Stimulated activated CD4-positive, alpha-beta T cell treated with anti-CD3 and anti-CD28 coated beads, Interleukin-15, amount 100 ng/mL, for 1 hour (primary cell): ENCODE results near the gene GRIN1.
"Not testable (repeated sequence)": the region's sequence is repeated elsewhere in the genome, so short reads cannot be mapped to it uniquely, and the experiment has no call there.

Experiments used
- DNase-seq, 2 donors: peaks; one replicate each; pipeline ENCODE4 v3.0.0-alpha.2; 2020; ENCODE audit warnings: low read depth in 1 of 2, low spot score in 1 of 2

Gene GRIN1

DNA sequence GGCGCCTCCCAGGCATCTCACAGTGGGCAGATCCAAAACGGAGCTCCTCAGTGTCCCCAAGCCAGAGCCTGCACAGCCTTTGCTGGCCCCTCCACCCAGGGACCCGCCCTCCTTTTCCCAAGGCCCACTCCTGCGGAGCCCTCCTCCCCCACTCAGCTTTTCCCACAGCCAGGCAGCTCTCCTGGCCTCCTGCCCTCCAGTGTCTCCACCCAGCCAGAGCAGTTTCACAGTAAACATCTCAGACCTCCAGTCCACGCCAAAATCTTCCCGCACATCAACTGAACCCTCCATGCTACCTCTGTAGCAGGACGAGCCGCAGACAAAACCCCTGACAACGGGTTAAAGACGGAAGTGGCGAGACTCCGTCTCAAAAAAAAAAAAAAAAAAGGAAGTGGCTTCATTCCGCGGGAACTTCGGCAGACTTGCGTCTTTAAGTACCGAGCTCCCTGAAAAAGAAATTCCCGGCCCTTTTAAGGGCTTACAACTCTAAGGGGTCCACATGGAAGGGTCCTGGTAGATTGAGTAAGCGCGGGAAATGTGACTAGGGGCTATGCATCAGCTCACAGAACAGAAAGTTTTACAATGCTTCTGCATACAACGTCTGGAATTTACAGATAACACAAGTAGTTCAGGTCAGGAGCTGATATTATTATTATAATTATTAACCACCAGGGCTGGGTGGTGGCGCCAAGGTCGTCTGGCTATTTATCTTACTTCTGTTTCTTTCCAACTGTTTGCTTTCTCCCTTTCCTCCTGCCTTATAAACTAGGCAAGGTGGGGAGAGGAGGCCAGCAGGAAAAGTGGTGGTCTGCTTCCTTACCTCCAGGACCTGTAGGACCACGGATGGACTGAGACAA, 11.4 kb upstream of the GRIN1 start:
- DNase-seq: no peak

- DNase-seq: no peak
Observed at GRCh38 chr9:137128158-137128861, 10.6 kb upstream of the GRIN1 start.

DNA sequence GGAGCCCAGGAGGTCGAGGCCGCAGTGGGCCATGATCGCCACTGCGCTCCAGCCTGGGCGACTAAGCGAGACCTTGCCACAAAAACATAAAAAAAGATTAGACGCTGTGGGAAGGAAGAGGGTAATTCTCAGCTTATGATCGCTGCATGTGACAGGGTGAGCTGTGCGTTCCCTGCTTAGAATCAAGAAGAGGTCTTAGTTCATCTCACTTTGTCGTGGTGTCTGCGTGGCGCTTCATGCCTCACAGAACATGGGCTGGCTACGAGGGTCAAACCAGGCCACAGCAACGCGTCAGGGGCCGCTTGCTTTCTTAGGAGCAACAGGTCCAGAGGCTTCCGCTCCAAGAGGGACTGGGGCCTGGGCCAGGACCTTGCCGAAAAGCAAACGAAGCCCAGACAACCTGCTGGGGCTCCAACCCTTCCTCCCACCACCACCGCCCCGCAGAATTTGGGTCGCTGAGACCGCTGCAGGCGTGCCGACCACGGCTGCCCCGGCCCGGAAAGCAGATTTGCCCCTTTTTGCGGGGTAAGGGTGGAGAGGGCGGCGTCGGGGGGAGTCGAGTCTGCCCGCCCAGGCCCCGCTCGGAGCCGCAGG, 10.0 kb upstream of the GRIN1 start:
- DNase-seq: no peak

DNA sequence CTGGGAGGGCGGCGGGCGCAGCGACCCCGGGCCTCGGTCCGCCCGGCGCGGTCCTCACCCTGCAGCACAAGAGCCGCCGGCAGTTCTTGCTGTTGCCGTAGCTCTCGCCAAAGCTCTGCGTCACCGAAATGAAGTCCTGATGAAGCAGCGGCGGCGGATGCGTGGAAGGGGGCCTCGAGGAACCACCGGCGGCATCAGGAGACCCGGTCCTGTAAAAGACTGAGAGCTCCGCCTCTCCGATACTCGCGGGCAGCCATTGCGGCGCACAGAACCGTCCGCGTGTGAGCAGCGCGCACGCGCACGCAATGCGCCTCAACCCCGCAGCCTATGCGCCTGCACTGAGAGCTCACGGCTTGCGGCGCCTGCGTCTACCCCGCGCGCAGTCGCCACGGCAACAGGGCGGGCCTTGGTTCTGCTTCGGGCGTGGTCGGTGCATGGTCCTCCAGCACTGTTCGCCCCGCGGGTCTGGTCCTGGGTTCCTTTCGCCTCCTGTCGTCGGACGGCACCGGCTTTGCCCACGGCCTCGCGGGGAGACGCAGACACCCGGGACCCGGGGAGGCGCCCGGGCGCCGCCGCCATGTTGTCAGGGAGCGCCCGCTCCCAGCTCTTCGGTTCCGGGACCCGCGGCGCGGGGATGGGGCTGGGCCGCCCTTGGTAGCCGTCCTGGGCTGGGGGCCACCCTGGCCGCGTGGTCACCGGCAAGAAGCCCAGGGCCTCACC, 9.3 kb upstream of the GRIN1 start:
- peak; percentile 78 to 84 for DNase-seq

GRCh38 chr9:137130176-137130755, 8.7 kb upstream of the GRIN1 start:
- no peak for DNase-seq

DNA sequence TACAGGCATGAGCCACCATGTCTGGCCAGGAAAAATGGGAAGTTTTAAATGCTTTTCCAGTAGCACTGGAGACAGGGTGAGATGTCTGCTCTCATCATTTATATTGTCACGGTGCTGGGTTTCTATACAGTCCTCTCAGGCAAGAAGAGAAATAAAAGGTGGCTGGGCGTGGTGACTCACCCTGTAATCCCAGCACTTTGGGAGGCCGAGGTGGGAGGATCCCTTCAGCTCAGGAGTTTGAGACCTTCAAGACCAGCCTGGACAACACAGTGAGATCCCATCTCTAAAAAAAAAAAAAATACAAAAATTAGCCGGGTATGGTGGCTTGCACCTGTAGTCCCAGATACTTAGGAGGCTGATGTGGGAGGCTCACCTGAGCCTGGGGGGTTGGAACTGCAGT, 4.8 kb upstream of the GRIN1 start:
- no peak for DNase-seq

DNA sequence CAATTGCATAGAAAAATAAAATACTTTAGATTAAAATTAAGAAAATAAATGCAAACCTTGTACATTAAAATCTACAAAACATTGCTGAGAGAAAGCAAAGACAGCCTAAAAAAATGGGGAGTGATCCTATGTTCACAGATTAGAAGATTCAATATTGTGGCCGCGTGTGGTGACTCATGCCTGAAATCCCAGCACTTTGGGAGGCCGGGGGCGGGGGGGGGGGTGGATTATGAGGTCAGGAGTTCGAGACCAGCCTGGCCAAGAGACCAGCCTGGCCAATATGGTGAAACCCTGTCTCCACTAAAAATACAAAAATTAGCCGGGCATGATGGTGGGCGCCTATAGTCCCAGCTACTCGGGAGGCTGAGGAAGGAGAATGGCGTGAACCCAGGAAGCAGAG, 3.8 kb upstream of the GRIN1 start:
- DNase-seq: not testable (repeated sequence)

DNA sequence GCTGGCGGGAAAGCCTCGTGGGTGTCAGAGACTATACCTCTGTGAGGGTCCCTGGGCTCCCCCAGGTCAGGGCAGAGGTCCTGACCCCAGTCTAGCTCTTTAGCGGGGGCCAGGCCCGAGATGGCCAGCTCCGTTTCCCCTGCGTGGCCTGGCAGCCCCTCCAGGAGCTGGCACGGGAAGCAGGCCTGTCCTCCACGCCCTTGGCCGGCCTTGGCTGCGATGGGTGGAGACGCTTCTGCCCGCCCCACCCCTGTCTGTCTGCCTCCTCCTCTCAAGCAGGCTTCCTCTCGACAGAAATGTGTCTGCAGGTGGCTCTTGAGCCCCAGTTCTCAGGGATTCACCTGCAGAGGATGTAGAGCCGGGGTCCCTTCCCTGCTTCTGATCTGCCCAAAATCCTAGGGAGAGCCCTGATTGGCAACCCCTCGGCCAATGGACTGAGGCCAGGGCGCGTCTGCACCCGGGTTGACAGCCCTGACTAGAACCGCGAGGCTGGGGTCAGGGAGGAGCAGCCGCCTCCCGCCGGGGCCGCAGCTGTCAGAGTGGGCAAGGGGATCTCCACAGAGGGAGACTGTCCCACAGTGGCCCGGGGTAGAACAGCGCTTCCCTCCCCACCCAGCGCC, 2.6 kb upstream of the GRIN1 start:
- DNase-seq: no peak

GRCh38 chr9:137136881-137137607, 1.9 kb upstream of the GRIN1 start:
- no peak for DNase-seq

GRCh38 chr9:137138058-137138721, 764 bp upstream of the GRIN1 start:
- DNase-seq: no peak

DNA sequence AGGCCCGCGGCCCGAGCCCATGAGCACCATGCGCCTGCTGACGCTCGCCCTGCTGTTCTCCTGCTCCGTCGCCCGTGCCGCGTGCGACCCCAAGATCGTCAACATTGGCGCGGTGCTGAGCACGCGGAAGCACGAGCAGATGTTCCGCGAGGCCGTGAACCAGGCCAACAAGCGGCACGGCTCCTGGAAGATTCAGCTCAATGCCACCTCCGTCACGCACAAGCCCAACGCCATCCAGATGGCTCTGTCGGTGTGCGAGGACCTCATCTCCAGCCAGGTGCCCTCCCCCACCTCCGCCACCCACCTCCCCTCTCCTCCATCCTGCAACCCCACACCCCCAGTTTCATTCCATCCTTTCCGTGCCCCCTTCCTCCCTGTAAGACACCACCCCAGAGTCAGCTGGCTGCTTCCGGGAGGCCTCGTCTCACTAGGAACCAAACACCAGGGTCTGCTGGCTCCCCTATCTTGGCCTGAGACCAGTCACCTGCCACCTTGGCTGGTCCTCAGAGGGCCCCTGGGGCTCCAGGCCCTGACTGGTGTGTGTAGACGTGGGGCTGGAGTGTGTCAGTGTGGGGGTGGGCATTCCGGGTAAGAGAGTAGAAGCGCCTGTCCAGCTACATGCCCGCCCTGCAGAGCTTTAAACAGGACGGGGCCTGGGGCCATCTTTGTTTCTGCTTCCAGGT, 655 bp downstream of the GRIN1 start:
- DNase-seq: no peak

- DNase-seq: no peak
Observed at GRCh38 chr9:137140151-137141012, 1.4 kb downstream of the GRIN1 start.

DNA sequence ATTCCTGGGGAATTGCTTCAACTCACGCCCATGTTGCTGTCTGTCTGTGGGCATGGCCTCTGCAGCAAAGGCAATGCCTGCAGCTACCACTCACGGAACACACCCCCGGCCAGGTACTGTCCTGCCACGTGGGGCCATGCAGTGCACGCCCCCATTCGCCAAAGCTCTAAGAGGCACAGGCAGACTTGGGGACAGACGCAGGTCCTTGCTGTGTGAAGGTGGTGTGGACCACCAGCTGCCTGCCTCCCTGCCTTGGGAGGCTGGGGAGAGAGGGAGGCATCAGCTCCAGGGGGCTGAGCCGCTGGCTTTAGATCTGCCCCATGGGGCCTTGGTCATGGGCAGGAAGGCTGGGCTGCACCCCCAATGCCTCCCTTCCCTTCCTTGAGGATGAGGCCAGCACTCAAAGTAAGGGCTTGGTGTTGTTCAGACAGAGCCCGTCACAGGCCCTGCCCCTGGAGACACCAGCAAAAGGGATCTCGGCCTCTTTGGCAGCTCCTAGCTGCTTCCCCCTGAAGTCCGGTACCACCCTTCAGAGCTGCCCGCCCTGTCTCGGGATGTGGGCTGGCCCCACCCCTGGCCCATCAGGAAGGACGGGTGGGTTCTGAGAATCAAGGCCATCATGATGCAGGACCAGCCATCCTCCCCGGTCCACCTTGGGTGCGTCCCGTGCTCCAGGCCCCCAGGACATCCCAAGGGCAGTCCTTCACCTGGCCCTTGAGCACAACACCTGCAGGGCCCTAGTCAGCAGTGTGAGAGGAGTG, 2.3 kb downstream of the GRIN1 start:
- DNase-seq: no peak

DNA sequence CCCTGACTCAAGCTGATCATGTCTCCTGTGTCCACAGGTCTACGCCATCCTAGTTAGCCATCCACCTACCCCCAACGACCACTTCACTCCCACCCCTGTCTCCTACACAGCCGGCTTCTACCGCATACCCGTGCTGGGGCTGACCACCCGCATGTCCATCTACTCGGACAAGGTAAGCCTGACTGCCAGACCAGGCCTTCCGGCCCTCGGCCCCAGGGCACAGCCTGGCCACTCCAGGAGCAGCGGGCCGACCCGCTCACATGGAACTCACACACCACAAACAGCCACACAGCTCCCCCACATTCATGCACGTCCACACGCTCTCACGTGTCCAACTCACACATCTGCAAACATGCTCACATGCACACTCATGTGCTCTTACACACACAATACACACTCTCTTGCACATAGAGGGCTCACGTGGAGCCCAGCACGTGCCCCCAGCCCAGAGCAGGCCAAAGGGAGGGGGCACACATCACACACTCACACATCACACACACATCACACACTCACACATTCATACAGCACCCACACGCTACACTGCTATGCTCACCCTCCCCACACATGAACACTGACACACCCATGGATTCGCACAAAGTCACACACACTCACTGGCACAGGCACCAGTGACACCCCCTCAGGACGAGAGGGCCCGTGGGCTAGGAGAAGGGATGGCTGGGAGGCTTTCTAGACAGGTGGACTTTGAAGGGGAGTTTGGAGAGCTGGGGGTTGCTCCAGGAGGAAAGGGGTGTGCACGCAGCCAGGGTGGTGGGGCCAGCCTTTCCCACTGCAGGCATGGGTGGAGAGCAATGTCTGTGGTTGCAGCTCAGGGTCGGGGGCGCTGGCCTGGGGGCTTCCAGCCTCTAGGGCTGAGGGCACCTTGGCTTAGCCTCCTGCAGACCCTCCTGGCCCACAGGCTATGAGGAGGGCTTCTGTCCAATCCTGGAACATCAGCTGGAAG, 3.3 kb downstream of the GRIN1 start:
- no peak for DNase-seq

DNA sequence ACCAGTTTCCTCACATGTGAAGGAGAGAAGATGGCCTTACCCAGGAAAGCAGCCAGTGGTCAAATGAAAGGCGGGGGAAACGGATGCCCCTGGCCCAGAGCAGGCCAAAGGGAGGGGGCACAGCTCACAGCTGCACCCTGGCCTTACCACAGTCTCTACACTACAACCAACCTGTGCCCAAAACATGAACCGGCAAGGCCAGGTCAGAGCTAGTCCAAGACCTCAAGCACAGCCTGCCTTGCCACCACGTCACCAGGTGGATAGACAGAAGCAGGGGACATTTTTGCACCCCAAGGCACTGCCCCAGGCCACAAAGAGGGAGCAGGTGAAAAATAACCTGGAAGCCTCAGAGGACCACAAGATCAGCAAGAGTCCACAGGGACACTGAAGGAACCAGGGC, 4.5 kb downstream of the GRIN1 start:
- no peak for DNase-seq
